Stimulated activated CD4-positive, alpha-beta T cell treated with anti-CD3 and anti-CD28 coated beads, Interleukin-15, amount 100 ng/mL, for 48 hours (primary cell): ENCODE results near the gene CHID1.

Experiments used
- DNase-seq, 2 donors: peaks; one replicate each; pipeline ENCODE4 v3.0.0-alpha.2; 2020; ENCODE audit warnings: low read depth in 2 of 2

Gene CHID1

DNA sequence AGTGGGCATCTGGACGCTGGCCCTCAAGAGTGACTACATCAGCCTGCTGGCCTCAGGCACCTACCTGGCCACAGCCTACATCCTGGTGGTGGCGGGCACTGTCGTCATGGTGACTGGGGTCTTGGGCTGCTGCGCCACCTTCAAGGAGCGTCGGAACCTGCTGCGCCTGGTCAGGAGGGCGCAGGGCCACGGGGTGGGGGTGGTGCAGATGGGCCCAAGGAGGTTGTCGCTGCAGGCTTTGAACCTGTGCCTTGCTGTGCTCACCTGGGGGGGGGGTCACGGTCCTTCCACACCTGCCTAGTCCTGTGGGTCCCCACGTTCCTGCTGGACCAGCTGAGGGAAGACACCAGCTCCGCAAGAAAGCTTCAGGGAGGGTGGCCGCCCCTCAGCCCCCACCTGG, 74.3 kb downstream of the CHID1 start:
- no peak for DNase-seq

DNA sequence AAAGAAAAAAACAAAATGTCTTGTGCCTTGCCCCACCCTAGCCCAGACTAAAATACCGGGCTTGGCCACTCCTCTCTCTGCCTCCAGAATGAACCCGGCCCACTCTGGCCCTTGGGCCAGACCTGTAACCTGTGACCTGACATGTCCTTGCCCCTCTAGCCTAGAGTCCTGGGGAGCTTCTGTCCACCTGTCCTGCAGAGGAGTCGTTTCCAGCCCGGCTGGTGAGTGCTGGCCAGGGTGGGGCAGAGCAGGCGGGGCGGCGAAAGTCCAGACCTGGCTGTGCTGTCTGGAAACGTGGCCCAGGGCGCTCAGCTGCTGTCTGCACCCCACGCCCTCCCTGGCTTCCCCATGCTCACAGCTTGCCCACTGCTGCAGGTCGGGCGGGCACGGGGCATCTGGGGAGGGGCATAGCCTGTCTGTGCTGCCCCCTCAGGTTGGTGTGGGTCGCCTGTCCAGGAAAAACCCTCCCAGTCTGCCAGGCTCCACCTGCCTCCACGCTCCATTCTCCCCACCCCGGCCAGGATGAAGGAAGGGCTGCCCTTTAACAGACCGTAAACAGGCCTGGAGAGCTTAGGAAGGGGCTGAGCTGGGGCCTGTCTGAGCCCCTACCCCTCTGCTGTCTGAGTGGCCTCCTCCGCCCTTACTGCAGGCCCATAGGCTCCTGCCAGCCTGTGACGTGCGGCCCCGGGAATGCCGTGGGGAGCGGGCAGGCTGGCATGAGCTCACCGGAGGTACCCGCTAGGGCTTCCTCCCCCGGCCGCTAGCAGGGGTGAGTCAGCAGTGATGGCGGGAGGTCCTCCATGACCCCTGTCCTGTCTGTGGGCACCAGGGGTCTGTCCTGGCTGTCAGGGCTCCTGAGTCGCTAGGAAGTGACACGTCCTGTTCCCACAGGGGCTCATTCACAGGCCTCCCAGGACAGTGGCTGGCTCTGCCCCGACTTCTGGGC, 76.0 kb downstream of the CHID1 start:
- DNase-seq: no peak

DNA sequence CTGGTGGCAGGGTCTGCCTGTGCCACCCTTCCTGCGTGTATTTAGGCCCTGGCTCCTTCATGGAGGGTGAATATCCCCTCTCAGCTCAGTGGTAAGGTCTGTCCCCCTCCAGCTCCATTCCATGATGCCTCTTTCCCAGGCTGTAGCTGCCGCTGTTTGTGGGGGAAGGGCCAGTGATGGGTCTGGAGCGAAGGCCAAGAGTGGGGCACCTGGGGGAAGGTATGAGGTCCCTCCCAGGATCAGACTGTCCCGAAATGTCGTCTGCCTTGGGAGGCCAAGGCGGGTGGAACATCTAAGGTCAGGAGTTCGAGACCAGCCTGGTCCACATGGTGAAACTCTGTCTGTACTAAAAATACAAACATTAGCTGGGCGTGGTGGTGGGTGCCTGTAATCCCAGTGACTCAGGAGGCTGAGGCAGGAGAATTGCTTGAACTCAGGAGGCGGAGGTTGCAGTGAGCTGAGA, 76.7 kb downstream of the CHID1 start:
- DNase-seq: no peak

DNA sequence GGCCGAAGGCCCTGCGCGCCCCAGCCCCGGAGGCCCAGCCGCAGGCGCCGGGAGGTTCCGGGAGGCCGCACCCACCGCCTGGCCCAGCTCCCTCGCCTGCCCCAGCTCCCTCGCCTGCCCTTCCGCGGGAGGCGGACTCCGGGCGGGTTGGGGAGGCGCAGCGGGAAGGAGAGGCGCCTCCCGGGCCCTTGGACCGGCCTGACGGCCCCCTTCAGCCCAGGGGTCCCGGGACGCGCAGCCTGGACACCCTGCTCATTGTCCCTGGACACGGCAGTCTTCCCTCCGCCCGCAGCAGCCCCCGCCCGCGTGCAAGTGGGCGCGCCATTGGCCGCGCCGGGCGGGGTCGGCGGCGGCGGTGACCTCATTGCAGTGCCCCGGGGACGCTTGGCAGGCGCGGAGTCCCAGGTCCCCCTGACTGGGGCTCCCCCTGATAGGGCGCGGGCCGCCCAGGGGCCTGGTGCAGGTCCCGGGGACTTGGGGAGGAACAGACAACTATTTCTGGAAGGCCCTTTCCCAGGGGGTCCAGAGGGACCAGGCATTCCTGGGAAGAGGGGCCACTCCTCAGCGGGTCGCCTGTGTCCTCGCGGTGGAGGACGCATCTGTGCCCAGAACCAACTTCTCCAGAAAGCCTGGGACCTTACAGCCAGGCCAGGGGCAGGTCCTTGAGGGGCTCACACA, 77.4 kb downstream of the CHID1 start:
- DNase-seq: no peak

DNA sequence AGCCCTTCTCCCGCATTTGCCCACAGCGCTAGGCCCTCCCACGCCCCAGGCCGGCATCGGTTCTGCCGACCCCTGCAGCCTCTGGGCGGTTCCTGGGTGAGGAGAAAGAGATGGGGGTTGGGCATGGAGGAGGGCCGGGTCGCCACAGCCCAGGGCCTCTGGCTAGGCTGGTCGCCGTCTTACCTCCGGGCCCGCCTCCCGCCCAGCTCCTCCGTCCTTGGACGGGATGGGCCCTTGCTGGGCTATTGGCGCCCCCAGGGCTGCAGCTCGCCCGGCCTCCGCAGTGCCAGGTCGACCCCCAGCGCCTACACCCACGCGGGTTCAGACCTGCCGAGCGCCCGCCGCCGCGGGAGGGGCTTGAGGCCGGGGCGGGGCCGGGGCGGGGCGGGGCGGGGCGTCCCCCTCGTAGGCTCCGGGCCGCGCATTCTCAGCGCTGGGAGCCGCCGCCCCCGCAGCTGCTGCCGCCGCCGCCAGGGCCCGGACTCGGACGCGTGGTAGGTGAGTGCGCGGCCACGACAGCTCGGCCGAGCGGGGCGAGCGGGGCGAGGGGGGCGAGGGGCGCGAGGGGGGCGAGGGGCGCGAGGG, 78.0 kb downstream of the CHID1 start, which contains the start of gene CD151:
Gene CD151 (plus strand): TSS at position 424 of the 585 bp plus-strand sequence. CDS start 3,118 bp downstream, outside the sequence.
- no peak for DNase-seq

DNA sequence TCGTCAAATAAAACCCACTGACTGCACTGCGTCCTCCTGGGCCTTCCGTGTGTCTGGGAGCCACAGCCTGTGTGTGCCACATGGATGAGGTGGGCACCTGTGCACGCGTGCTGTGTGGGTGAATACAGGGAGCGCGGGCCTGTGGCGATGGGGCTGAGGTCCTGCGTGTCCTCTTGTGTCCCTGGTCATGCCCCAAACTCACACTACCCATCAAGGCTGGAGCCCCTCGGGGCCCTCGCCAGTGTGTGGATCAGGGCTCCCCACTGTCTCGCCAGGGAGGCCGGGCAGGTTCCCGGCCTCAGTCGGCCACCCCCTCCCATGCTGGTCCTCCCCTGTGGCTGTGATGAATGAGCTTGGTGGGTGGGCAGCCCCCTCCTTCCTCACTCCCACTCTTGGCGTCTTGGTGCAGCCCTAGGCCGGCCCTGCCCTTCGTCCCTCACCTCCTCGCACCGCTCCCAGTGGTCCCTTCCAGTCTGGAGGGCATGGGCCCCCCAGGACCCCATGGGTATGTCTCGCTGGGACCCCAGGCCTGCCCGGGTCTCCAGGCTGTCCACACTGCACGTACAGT, 78.6 kb downstream of the CHID1 start:
- DNase-seq: no peak

DNA sequence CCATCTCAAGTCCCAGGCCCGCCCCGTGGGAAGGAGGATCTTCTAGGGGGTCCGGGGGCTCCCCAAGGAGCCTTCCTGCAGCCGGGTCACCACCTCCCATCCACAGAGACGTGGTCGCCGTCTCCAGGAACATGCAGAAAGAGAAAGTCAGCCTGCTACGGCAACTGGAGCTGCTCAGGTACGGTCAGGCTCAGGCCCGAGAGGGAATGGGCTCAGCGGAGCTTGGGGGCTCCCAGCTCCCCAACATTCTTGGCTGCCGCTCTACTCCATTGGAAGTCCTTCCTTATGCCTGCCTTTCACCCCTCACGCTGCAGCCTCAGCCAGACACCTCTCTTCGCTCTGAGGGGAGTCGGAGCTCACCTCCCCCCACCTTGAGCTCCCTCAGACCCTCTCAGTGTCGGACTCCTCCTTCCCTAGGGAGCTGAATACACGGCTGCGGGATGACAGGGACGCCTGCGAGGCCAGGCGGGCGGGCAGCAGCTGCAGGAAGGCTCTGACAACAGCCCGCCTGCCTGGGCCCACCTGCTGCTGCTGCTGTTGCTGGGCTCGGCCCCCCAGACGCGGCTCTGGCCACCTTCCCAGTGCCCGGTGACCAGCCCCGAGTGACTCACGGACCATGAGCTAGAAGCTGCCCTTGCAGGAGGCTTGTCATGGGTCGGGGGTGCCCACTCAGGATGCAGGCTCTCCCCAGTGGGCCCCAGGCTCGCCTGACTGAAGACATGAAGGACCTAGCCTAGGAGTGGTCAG, 79.3 kb downstream of the CHID1 start:
- DNase-seq: no peak

DNA sequence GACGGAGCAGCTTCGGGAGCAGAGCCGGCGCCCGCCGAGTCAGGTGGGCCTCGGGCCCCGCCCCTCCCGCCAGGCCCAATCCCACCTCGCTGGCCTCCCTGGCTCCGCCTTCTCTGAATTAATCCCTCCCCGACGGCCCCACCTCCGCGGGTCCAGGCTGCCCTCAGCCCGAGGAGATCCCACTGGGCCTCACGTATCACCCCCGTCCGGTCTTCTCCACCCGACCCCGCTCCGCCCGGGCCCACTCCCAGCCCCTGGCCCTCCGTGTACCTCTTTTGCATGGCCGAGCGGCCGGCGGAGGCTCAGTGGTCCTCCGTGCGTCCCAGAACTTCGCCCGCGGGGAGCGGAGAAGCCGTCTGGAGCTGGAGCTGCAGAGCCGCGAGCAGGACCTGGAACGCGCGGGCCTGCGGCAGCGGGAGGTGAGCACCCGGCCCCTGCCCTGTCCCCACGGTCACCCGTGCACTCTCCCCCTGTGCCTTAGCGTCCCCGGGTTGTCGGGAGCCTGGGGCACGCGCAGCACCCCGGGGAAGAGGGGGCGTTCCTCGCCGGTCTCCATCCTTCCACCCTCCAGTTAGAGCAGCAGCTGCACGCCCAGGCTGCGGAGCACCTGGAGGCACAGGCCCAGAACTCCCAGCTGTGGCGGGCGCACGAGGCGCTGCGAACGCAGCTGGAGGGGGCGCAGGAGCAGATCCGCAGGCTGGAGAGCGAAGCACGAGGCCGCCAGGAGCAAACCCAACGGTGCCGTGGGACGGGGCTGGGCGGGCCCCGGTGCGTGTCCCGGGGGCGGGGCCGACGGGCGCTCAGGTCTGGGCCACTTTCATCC, 80.1 kb downstream of the CHID1 start:
- DNase-seq: peak in 1 of 2 donors; percentile 56

DNA sequence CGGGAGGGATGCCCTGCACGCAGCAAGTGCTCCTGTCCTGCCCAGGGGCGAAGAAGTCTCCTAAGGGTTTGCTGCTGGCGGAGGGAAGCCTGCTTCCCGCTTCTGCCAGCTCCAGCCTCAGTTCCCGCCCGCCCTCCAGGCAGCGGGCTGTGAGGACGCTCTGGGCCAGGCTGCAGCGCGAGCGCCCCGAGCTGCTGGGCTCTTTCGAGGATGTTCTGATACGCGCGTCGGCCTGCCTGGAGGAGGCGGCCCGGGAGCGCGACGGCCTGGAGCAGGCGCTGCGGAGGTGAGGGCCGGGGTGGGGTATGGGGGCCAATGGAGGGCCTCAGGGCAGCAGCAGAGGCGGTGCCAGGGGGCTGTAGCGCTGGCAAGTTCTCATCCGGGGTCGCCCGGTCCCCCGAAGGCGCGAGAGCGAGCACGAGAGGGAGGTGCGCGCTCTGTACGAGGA, 80.7 kb downstream of the CHID1 start:
- DNase-seq: no peak

DNA sequence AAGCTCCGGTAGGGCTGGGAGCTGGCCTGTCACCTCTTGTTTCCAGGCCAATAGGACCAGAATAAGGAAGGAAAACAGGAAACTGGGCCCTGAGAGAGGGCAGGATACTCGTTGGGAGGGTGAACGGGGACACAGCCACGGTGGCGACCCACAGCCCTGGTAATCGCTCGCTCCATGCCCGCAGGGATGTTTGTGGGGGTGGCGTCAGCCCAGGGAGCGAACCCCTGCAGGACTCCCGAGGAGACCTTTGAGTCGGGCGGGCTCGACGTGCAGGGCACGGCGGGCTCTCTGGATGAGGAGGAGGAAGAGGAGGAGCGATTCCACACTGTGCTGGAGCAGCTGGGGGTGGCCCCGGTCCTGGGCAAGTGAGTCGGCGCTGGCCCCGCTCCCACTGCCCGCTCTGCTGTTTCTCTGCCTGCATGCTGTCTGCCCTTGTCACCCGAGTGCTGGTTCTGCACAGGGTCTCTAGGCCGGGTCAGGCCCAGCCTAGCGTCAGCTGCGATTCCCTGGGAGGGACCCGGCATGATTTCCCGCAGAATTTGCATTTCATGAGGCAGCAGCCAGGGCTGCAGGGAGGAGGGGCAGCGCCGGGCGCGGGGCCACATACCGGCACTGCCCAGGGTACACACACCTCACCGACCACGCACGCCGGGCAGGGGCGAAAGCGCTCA, 81.3 kb downstream of the CHID1 start:
- DNase-seq: no peak

DNA sequence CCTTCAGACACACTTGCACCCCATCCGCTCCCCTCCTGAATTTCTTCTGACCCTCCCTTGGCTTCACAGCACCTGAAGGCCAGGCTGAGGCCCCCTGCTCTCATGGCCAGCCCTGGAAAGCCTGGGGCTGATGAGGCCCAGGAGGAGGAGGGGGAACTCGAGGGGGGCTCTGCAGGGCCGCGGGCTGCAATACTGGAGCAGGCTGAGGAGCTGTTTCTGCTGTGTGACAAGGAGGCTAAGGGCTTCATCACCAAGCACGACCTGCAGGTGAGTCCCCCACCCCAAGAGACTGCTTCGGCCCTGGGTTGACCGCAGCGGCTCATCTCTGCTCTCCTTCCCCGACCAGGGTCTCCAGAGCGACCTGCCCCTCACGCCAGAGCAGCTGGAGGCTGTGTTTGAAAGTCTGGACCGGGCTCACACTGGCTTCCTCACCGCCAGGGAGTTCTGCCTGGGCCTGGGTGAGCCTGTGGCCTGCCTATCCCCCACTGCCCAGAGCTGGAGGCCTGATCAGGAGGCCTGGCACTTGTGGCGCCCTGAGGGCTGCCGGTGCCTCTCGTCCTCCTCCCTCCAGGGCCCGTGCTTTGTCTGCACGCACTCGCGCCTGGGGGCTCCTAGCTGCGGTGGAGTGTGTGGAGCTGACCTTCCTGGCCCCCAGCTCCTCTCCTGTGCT, 82.0 kb downstream of the CHID1 start:
- no peak for DNase-seq

DNA sequence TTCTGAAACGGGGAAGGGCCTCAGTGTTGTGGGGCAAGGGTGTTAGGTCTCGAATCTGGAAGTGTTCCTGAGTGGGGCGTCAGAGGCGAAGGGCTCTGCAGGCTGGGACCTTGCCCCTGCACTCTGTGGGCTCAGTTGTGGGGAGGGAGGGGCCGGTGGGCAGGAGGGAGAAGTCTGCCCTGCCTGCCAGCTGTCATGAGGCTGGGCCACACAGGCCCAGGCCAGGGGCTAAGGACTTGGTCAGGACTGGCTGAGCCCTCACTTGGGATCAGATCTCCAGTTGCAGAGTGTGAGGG, 82.8 kb downstream of the CHID1 start, which contains the start of gene CRACR2B:
Gene CRACR2B (plus strand): TSS at position 23 of the 296 bp plus-strand sequence. CDS start 689 bp downstream, outside the sequence.
- no peak for DNase-seq

DNA sequence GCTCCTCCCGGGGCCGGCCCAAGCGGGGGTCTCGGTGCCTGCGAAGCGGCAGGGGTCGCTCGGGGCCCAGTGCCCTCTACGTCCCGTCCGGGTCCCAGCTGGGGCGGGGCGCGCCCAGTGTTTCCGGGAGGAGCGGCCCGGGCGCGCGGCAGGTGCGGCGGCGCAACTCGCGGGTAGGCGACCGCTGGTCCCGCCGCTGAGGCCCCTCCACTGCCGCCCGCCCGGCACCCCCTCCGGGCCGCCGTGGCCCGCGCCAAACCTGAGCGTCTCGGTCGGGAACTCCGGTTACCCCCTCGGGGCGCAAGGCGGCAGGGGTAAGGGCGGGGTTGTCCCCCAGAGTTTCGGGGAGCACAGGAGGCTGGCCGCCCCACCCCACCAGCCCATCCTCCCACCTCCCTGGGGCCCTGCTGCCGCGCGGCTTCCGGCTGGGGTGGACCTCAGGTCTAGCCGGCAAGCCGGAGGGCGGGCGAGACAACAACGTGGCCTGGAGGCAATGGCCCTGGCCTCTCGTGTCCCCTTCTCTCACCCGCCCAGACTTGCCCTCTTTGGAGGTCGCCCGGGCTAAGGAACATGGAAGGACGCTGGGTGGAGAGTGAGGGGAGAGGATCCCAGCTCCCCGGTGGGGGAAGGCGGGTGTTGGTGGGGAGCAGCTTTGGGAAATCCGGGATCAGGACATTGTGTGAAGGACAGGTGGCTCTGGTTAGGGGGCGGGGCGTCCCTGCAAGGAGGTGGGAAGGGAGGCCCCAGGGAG, 83.3 kb downstream of the CHID1 start:
- DNase-seq: no peak

DNA sequence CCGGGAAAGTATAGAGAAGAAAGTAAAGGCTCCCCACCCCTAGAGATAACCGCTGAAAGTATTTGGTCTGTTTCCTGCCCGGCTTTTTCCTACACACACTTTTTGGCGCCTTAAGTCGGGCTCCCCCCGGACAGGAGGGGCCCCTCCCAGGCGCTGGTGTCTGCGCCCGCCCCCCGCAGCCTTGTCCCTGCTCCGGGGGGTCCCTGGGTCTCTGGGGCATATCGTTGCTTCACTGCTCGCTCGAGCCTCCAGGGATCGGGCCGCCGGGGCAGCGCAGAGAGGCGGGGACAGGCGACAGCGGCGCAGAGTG, 83.8 kb downstream of the CHID1 start:
- DNase-seq: no peak

DNA sequence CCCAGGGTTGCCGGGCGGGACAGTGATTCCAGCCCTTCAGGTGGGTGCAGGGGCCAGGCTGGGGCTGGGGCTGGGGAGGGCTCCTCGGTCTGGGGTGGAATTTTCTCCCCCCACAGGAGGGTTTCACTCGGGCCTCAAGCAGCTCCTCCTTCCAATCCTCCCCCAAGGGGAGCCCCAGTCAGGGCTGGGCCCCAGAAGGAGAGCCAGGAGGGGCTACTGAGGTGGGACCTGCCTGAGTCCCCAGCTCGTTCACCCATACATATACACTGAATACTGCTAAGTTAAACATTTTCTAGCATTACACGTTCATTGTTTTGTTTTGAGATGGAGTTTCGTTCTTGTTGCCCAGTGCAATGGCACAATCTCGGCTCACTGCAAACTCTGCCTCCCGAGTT, 84.4 kb downstream of the CHID1 start:
- no peak for DNase-seq

DNA sequence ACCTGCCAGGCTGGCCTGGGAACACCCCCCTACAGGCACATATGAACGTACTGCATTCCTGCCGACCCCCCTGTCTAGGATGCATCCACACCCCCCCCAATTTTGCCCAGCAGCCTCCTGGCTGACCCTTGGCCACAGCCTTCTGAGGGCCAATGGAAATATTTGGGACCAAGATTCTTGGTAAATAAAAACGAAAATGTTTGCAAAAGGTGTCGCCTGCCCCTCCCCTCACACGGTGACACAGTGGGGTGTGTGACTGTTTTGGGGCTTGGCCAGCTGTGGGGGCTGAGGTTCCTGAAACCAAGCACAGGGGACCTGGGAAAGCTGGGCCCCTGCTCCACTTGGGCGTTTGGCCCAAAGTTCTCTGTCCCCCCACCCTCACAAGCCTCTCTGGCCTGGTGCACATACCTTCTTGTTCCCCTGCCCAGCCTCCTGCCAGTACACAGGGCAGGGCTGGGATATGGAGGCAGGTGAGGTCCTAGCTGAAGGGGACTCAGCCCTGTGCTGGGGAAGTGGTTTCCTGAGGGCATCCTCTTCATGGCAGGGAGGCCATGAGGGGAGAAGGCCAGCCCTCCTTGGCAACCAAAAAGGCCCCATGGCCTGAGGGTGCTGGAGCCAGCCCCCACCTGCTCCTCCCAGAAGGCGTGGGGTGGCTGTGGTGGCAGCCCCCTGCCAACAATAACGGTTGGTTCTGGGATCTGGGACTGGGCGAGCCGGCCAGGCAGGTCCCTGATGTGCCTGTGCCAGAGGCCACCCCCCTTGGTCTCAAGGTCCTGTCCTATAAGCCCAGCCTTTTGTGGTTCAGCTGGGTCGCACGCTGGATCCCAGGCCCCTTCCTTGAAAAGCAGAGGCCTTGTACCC, 85.0 kb downstream of the CHID1 start:
- DNase-seq: no peak

DNA sequence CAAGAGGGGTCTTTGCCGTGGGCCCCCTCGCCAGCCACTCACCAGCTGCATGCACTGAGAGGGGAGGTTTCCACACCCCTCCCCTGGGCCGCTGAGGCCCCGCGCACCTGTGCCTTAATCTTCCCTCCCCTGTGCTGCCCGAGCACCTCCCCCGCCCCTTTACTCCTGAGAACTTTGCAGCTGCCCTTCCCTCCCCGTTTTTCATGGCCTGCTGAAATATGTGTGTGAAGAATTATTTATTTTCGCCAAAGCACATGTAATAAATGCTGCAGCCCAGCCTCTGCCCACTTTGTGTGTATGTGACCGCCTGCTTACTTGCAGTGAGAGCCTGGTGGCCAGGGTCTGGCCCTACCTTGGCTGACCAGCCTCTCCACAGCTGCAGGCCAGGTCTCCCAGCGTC, 85.7 kb downstream of the CHID1 start:
- DNase-seq: no peak
